ENCODE measurements around the gene NHSL1.
A peak's percentile ranks its signal among the peaks of the same experiment; 100 is the strongest.

The NHSL1 gene

DNA sequence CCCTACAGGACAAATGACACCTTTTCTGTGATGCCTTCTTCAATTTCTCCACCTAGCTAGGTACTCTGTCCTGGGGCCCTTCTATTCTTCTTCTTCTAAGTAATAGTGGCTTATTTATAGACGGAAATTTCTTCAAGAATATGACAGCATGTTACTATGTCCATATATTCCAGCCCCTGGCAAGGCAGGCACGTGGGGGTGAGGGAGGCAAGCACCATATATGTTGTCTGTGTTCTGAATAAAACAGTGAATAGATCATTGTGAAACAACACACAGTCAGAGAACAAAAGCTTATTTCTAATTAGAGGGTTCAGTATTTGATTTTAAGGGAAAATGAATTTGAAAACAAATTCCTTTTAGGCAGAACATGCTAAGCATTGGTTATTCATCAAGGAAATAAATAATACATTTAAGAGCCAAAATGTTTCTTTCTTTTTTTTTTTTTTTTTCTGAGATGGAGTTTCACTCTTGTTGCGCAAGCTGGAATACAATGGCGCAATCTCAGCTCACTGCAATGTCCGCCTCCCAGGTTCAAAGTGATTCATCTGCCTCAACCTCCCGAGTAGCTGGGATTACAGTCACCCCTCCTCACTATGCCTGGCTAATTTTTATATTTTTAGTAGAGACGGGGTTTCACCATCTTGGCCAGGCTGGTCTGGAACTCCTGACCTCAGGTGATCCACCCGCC is 89.1 kb downstream of the NHSL1 start:
- in situ Hi-C loops (cut with MboI; ENCODE audit: low pct_unique_long_range_greater_than_20kb, low sequenced_read_pairs, unreplicated experiment): loop anchor here (25.0 kb wide), 1 partner anchor 352 kb away; the partner anchor contains the start of gene CCDC28A

DNA sequence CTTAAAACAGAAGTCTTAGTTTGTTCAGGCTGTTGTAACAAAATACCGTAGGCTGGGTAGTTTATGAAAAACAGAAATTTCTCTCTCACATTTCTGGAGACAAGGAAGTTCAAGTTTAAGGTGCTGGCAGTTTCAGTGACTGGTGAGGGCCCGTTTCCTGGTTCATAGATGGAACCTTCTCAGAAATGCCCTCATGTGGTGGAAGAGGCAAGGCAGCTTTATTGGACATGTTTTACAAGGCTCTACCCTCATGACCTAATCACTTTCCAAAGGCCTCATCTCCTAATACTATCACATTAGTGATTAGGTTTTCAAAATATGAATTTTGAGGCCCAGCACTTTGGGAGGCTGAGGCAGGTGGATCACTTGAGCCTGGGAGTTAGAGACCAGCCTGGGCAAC is 92.9 kb downstream of the NHSL1 start:
- in situ Hi-C loops (cut with MboI; ENCODE audit: low pct_unique_long_range_greater_than_20kb, low sequenced_read_pairs, unreplicated experiment): loop anchor here (25.0 kb wide), 1 partner anchor 356 kb away; the partner anchor contains the start of gene CCDC28A
- DNase-seq (ENCODE audit: low spot score): no peak
- TF ChIP-seq, protein P1, sequence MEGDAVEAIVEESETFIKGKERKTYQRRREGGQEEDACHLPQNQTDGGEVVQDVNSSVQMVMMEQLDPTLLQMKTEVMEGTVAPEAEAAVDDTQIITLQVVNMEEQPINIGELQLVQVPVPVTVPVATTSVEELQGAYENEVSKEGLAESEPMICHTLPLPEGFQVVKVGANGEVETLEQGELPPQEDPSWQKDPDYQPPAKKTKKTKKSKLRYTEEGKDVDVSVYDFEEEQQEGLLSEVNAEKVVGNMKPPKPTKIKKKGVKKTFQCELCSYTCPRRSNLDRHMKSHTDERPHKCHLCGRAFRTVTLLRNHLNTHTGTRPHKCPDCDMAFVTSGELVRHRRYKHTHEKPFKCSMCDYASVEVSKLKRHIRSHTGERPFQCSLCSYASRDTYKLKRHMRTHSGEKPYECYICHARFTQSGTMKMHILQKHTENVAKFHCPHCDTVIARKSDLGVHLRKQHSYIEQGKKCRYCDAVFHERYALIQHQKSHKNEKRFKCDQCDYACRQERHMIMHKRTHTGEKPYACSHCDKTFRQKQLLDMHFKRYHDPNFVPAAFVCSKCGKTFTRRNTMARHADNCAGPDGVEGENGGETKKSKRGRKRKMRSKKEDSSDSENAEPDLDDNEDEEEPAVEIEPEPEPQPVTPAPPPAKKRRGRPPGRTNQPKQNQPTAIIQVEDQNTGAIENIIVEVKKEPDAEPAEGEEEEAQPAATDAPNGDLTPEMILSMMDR (IDR thresholded peaks at IDR 0.05; ENCODE audit: extremely low read depth, insufficient read depth, missing control alignments): no peak

More for the DNA sequence above, 89.1 kb downstream of the NHSL1 start:
- no peak for DNase-seq (ENCODE audit: low spot score)
- TF ChIP-seq, protein P1 (IDR thresholded peaks at IDR 0.05; ENCODE audit: extremely low read depth, insufficient read depth, missing control alignments): no peak

DNA sequence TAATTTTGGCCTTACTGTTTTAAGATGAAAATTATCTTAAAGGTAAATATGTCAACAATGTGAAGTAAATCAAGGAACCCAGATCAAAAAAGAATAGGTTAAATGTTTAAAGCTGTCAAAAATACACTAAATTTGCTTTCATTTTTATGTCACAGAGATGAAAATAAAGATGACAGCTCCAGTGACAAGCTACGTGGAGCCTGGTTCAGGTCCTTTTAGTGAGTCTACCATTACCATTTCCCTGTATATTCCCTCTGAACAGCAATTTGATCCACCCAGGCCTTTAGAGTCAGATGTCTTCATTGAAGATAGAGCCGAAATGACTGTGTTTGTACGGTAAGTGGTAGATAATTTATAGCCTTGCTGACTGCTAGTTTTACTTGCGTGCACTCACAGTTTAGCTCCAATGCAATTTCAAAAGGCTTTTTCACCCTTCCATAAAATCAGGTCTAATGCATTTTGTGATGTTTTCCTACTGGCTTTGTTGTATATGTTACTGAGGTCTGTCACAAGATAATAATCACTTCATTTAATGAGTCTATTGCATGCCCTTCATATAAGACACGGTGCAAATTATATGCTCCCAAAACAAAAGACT is 93.4 kb downstream of the NHSL1 start:
- TF ChIP-seq, protein P1 (IDR thresholded peaks at IDR 0.05; ENCODE audit: extremely low read depth, insufficient read depth, missing control alignments): no peak
- no peak for DNase-seq (ENCODE audit: low spot score)
- in situ Hi-C loops (cut with MboI; ENCODE audit: low pct_unique_long_range_greater_than_20kb, low sequenced_read_pairs, unreplicated experiment): loop anchor here (25.0 kb wide), 1 partner anchor 356 kb away; the partner anchor contains the start of gene CCDC28A

DNA sequence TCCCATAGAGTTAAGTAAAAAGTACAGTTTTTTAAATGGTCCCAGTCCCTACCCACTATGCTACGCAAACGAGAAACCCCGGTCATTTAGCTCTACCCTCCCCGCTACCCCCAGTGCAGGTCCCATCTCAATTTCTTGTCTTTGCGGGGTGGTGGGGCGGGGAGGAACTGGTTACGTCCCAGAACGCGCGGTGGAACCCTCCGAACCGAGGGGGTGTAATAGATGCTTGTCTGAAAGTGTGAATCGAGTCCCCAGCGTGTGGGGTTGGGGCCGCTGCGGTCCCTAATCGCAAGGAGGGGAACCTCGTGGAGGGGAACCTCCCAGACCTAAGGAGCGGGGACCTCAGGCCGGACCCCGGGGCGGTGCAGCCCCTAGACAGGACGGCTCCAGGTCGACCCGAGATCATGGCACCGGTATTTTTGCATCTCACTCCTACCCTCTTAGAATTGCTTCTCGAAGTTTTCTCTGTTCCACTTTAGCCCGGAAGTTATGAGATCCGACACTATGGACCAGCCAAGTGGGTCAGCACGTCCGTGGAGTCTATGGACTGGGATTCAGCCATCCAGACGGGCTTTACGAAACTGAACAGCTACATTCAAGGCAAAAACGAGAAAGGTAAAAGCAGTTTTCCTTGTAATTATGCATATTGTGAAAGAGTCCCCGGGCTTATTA is 94.5 kb downstream of the NHSL1 start:
- no peak for DNase-seq (ENCODE audit: low spot score)
- in situ Hi-C loops (cut with MboI; ENCODE audit: low pct_unique_long_range_greater_than_20kb, low sequenced_read_pairs, unreplicated experiment): loop anchor here (25.0 kb wide), 1 partner anchor 357 kb away; the partner anchor contains the start of gene CCDC28A
- TF ChIP-seq, protein P1 (IDR thresholded peaks at IDR 0.05; ENCODE audit: extremely low read depth, insufficient read depth, missing control alignments): no peak

DNA sequence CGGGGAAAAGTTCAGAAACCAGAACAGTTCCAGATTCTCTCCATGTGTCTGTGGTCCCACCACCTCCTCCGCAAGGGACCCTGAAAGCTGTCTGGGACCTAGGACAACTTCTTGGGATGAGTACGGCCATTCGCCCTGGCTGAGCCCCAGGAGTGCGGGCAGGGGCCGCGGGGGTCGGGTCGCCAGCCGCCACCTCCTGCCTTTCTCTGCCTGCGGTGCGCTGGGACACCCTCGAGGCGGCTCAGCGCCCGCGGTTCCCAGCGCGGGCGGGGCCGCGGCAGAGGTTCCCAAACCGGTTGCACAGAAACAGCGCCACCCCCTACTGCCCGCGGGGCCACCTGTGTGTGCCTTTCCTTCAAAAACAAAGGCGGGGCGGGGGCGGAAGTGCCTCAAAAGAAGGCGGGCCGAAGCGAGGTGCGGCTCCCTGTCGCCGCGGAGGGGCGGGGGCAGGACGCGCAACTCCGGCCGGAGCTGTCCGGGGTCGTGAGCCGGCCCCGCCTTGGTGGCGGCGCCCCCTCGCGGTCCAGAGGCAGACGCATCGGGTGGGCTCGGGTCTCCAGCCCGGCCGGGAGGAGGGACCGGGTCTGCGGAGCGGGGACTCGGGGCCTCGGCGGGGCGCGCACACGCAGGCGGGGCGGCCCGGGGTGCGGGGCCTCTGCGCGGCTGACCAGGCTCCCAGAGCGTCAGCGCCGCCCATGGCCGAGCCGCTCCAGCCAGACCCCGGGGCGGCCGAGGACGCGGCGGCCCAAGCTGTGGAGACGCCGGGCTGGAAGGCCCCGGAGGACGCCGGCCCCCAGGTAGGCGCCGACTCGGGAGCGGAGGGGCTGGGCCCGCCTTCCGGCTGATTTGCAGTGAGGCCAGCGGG is 95.3 kb downstream of the NHSL1 start, which contains the start of gene HEBP2:
TSS of gene HEBP2 (plus strand) at position 423 of the 865 bp plus-strand sequence. CDS start at position 696, 273 bp downstream.
- DNase-seq (ENCODE audit: low spot score): peak; percentile 93
- in situ Hi-C loops (cut with MboI; ENCODE audit: low pct_unique_long_range_greater_than_20kb, low sequenced_read_pairs, unreplicated experiment): loop anchor here (25.0 kb wide), 1 partner anchor 358 kb away; the partner anchor contains the start of gene CCDC28A
- TF ChIP-seq, protein P1 (IDR thresholded peaks at IDR 0.05; ENCODE audit: extremely low read depth, insufficient read depth, missing control alignments): peak; percentile 52

Measured in GM13977 (cell line).